Thyroid gland (tissue), 4 donors: ENCODE data around the gene CSN1S1. TPM values are rescaled to one million over a fixed set of nuclear protein-coding genes. Genes with fewer than 3 reads are reported as not detected.
"Not testable (repeated sequence)": the region's sequence is repeated elsewhere in the genome, so short reads cannot be mapped to it uniquely, and the experiment has no call there.

Source experiments
- DNase-seq, 2 donors: peaks; one replicate each; pipeline ENCODE4 v3.0.0-alpha.2; 2019
- H3K27ac ChIP-seq, 3 donors: fragments of 200-600 bp; sonication (generic); 1 replicate in 2 of 3; 2 replicates in 1 of 3; pipeline ENCODE4 v1.5.1; 2016 to 2019; ENCODE audit warnings: mild to moderate bottlenecking in 1 of 3, moderate library complexity in 1 of 3
- H3K27me3 ChIP-seq: fragments of 200-600 bp; sonication (generic); one replicate; pipeline ENCODE4 v1.5.1; 2019
- H3K36me3 ChIP-seq, 2 donors: fragments of 200-600 bp; sonication (generic); one replicate each; pipeline ENCODE4 v1.5.1; 2016 to 2019
- H3K4me1 ChIP-seq, 2 donors: fragments of 200-600 bp; sonication (generic); one replicate each; pipeline ENCODE4 v1.5.1; 2017 to 2019
- H3K4me3 ChIP-seq, 3 donors: fragments of 200-600 bp; sonication (generic); replicated peaks in 1 of 3; 1 replicate in 2 of 3; 2 replicates in 1 of 3; pipeline ENCODE4 v1.5.1; 2016; ENCODE audit warnings: mild to moderate bottlenecking in 1 of 3
- H3K9me3 ChIP-seq: fragments of 200-600 bp; sonication (generic); one replicate; pipeline ENCODE4 v1.5.1; 2017
- POLR2A ChIP-seq, 2 donors: fragments of 450-650 bp; IDR thresholded peaks; one replicate each; pipeline ENCODE4 v1.6.1; 2017; ENCODE audit warnings: antibody characterized with exemption in 2 of 2, mild to moderate bottlenecking in 2 of 2, moderate library complexity in 1 of 2
- WGBS, 2 donors: methylation state at CpG; one replicate each; pipeline ENCODE4 v1.1.5; 2017; 5-methylcytosine and 5-hydroxymethylcytosine counted together
- intact Hi-C: fragments of 100-400 bp; cut with DNase I; formaldehyde crosslinking; loops from one replicate; pipeline ENCODE4 v1.15.1; 2023
- total RNA-seq, 4 donors: library from RNA; depleted of rRNA; stranded (reverse); fragments of >200 nt; gene quantifications; one replicate each; pipeline ENCODE4 v1.2.3, GENCODE V29; 2016
- TF ChIP-seq, protein P1 (sequence below), 6 experiments: fragments of 200-600 bp in 3 of 6; fragments of 450-650 bp in 3 of 6; sonication (generic) in 3 of 6; IDR thresholded peaks; one replicate each; pipeline ENCODE4 v1.5.1; 2016 to 2019; ENCODE audit warnings: antibody characterized with exemption in 6 of 6, mild to moderate bottlenecking in 2 of 6, inconsistent platforms in 1 of 6, moderate library complexity in 1 of 6

The CSN1S1 gene
- total RNA-seq, 4 donors from 2014 or later: not detected

DNA sequence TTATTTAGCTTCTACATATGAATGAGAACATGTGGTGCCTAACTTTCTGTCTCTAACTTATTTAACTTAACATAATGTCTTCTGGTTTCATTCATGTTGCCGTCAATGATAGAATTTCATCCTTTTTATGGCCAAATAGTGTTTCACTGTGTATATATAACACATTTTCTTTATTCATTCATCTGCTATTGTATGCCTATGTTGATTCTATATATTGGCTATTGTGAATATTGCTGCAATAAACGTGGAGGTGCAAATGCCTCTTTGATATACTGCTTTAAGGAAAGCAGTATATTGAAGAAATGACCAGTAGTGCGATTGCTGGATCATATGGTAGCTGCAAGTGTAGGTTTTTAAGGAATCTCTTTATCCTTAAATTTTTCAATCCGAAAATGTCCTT is 10.0 kb upstream of the CSN1S1 start:
- H3K4me1 ChIP-seq: no peaks in the 10 kb centered on the region
- no peak overlapping the region for H3K4me3 ChIP-seq
- 48 to 55% methylated on average over 4 of the region's 4 CpGs for WGBS, 2 donors
- TF ChIP-seq, protein P1, sequence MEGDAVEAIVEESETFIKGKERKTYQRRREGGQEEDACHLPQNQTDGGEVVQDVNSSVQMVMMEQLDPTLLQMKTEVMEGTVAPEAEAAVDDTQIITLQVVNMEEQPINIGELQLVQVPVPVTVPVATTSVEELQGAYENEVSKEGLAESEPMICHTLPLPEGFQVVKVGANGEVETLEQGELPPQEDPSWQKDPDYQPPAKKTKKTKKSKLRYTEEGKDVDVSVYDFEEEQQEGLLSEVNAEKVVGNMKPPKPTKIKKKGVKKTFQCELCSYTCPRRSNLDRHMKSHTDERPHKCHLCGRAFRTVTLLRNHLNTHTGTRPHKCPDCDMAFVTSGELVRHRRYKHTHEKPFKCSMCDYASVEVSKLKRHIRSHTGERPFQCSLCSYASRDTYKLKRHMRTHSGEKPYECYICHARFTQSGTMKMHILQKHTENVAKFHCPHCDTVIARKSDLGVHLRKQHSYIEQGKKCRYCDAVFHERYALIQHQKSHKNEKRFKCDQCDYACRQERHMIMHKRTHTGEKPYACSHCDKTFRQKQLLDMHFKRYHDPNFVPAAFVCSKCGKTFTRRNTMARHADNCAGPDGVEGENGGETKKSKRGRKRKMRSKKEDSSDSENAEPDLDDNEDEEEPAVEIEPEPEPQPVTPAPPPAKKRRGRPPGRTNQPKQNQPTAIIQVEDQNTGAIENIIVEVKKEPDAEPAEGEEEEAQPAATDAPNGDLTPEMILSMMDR (IDR thresholded peaks at IDR 0.05): no peak
- TF ChIP-seq POLR2A (IDR thresholded peaks at IDR 0.05): no peak
- no peak for DNase-seq
- no peaks in the 10 kb centered on the region for H3K9me3 ChIP-seq
- intact Hi-C loops: no loop called here
- no peaks in the 10 kb centered on the region for H3K36me3 ChIP-seq
- H3K27ac ChIP-seq: no peak overlapping the region
- no peaks in the 10 kb centered on the region for H3K27me3 ChIP-seq

GRCh38 chr4:69923782-69924410 is 7.0 kb upstream of the CSN1S1 start:
- H3K9me3 ChIP-seq, intact Hi-C loops, H3K36me3 ChIP-seq, H3K4me3 ChIP-seq, H3K27me3 ChIP-seq, DNase-seq, H3K4me1 ChIP-seq, H3K27ac ChIP-seq: not testable (repeated sequence)
- WGBS, 2 donors: 90 to 95% methylated on average over 16 to 20 of the region's 33 CpGs

DNA sequence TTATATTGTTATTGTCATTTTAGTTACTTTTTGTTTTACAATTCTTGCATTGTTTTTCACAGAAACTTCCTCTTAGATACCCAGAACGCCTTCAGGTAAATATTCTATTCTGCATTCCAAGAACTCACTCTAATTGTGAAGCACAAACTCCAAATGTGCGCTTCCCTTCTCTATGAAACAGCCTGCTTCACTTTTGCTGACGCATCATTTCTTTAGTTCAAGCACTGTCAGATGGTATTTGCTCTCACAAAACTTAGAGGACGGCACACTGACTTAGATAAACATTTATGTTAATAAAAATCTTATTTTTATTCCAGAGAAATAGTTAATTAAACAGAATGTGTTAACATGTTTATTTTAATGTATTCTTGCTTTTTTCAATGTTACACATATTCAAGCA is 3.3 kb downstream of the CSN1S1 start:
- DNase-seq: no peak
- intact Hi-C loops: no loop called here
- TF ChIP-seq, protein P1 (IDR thresholded peaks at IDR 0.05): no peak
- H3K4me3 ChIP-seq: no peak overlapping the region
- H3K36me3 ChIP-seq: no peaks in the 10 kb centered on the region
- no peaks in the 10 kb centered on the region for H3K9me3 ChIP-seq
- no peaks in the 10 kb centered on the region for H3K4me1 ChIP-seq
- 72 to 74% methylated on average over 4 of the region's 4 CpGs for WGBS, 2 donors
- no peak overlapping the region for H3K27ac ChIP-seq
- H3K27me3 ChIP-seq: no peaks in the 10 kb centered on the region

DNA sequence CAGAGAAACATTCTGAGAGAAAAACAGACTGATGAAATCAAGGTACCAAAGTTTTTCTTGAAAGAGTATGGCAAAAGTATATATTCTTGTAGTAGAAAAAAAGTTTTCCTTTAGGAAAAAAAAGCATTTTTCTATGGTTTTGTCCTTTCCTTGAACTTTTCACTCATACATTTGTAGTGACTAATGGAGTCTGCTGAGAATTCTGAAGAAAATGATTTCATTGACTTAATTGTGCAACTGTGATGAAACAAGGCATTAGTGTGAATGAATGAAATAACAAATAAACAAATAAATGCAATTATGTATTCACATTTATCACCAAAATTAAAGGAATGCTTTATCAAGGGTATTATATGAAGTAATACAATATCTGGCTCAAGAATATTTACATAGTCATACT is 5.7 kb downstream of the CSN1S1 start:
- no peaks in the 10 kb centered on the region for H3K9me3 ChIP-seq
- no peaks in the 10 kb centered on the region for H3K27me3 ChIP-seq
- H3K36me3 ChIP-seq: no peaks in the 10 kb centered on the region
- TF ChIP-seq POLR2A (IDR thresholded peaks at IDR 0.05): no peak
- TF ChIP-seq, protein P1 (IDR thresholded peaks at IDR 0.05): no peak
- intact Hi-C loops: no loop called here
- no peak overlapping the region for H3K4me3 ChIP-seq
- H3K27ac ChIP-seq: no peak overlapping the region
- DNase-seq: no peak
- H3K4me1 ChIP-seq: no peaks in the 10 kb centered on the region

DNA sequence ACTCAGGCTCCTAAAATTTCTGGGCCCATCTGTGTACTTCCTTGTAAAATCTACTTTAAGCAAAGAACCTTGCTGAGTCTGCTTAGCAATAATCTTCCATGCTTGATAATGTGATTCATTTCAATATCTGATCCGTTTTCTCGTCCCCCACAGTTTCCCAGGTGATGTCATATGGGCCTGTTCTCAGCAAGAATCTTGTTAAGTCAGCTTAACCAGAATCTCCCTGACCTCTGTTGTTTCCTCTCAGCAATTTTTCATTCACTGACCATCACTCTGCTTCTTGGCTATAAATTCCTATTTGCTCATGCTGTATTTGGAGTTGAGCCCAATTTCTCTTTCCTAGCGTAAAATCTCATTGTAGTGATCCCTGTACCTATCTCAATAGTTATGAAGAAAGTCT is 20.7 kb downstream of the CSN1S1 start:
- Histone ChIP-seq H3K36me3 (no peaks in the 10 kb centered on the region), H3K4me1 (no peaks in the 10 kb centered on the region), H3K4me3 (no peak overlapping the region), H3K27me3 (no peaks in the 10 kb centered on the region), H3K27ac (no peak overlapping the region), H3K9me3 (no peaks in the 10 kb centered on the region)
- WGBS, 2 donors: 78 to 79% methylated on average over 3 of the region's 3 CpGs
- TF ChIP-seq, protein P1 (IDR thresholded peaks at IDR 0.05): no peak
- no peak for DNase-seq
- intact Hi-C loops: no loop called here

GRCh38 chr4:69957209-69957608 is 26.3 kb downstream of the CSN1S1 start:
- Histone ChIP-seq H3K27ac (no peak overlapping the region), H3K27me3 (no peaks in the 10 kb centered on the region), H3K4me1 (no peaks in the 10 kb centered on the region), H3K9me3 (no peaks in the 10 kb centered on the region), H3K36me3 (no peaks in the 10 kb centered on the region), H3K4me3 (no peak overlapping the region)
- 78 to 86% methylated on average over 1 of the region's 1 CpG for WGBS, 2 donors
- no peak for TF ChIP-seq POLR2A (IDR thresholded peaks at IDR 0.05)
- TF ChIP-seq, protein P1 (IDR thresholded peaks at IDR 0.05): no peak
- intact Hi-C loops: no loop called here
- DNase-seq: no peak
